GM12891 (cell line): ENCODE measurements around the gene PPIF.

Experiments used
- DNase-seq: peaks from one replicate; pipeline ENCODE4 v3.0.0; 2011; ENCODE audit warnings: low spot score; ENCODE audit not compliant: insufficient read length
- FAIRE-seq: peaks from 2 replicates; lab custom pipeline; 2011; peaks lifted over from hg19 to GRCh38; lab: Jason Lieb, UNC
- PAX5 ChIP-seq: IDR thresholded peaks from 2 replicates; pipeline ENCODE4 v1.6.1; 2011; ENCODE audit warnings: low read length, moderate library complexity, mild to moderate bottlenecking; ENCODE audit not compliant: insufficient read depth, severe bottlenecking
- POLR2A ChIP-seq: IDR thresholded peaks from 2 replicates; pipeline ENCODE4 v1.6.1; 2011; ENCODE audit warnings: low read depth, low read length, control low read depth
- POLR2AphosphoS5 ChIP-seq: IDR thresholded peaks from 2 replicates; pipeline ENCODE4 v1.6.1; 2011; ENCODE audit warnings: low read depth, low read length, control low read depth
- POU2F2 ChIP-seq: IDR thresholded peaks from 2 replicates; pipeline ENCODE4 v1.6.1; 2011; ENCODE audit warnings: low read depth, mild to moderate bottlenecking, control low read depth, low read length, moderate library complexity
- SPI1 ChIP-seq: IDR thresholded peaks from 2 replicates; pipeline ENCODE4 v1.6.1; 2011; ENCODE audit warnings: low read depth, low read length, control low read depth
- TAF1 ChIP-seq: IDR thresholded peaks from 2 replicates; pipeline ENCODE4 v1.6.1; 2011; ENCODE audit warnings: low read depth, low read length, control low read depth

PPIF gene

GRCh38 chr10:79305988-79306387 is 41.3 kb upstream of the PPIF start:
- DNase-seq (no peak), FAIRE-seq (no peak)
- TF ChIP-seq POLR2AphosphoS5: no peak
- no peak for TF ChIP-seq POU2F2

- no peak for FAIRE-seq
- DNase-seq: no peak
- no peak for TF ChIP-seq POLR2A
- no peak for TF ChIP-seq SPI1
- no peak for TF ChIP-seq PAX5
- no peak for TF ChIP-seq POLR2AphosphoS5
- TF ChIP-seq TAF1: no peak
- TF ChIP-seq POU2F2: no peak
Observed at GRCh38 chr10:79306644-79307220, 40.5 kb upstream of the PPIF start.

GRCh38 chr10:79308016-79308415 is 39.3 kb upstream of the PPIF start:
- no peak for TF ChIP-seq PAX5
- no peak for TF ChIP-seq POLR2A
- TF ChIP-seq TAF1: no peak
- TF ChIP-seq POU2F2: no peak
- no peak for TF ChIP-seq SPI1
- no peak for TF ChIP-seq POLR2AphosphoS5
- DNase-seq: no peak

GRCh38 chr10:79308969-79309665 is 38.2 kb upstream of the PPIF start:
- DNase-seq (no peak), FAIRE-seq (no peak)
- no peak for TF ChIP-seq TAF1
- no peak for TF ChIP-seq POU2F2
- TF ChIP-seq SPI1: no peak
- TF ChIP-seq POLR2AphosphoS5: no peak

More at GRCh38 chr10:79308016-79308415, 39.3 kb upstream of the PPIF start:
- FAIRE-seq: no peak

GRCh38 chr10:79310200-79310865 is 36.9 kb upstream of the PPIF start:
- FAIRE-seq: no peak
- no peak for DNase-seq
- TF ChIP-seq TAF1 (no peak), POLR2AphosphoS5 (no peak), SPI1 (no peak), POLR2A (no peak), POU2F2 (no peak), PAX5 (no peak)

- DNase-seq: no peak
- no peak for FAIRE-seq
- TF ChIP-seq SPI1 (no peak), POLR2A (no peak), TAF1 (no peak), POLR2AphosphoS5 (no peak), PAX5 (no peak), POU2F2 (no peak)
Observed at GRCh38 chr10:79310911-79311573, 36.2 kb upstream of the PPIF start.

GRCh38 chr10:79311581-79312407 is 35.5 kb upstream of the PPIF start:
- DNase-seq: no peak
- no peak for FAIRE-seq
- no peak for TF ChIP-seq TAF1
- no peak for TF ChIP-seq POU2F2
- TF ChIP-seq PAX5: no peak
- TF ChIP-seq POLR2A: no peak
- TF ChIP-seq SPI1: no peak
- TF ChIP-seq POLR2AphosphoS5: no peak

- FAIRE-seq (no peak), DNase-seq (no peak)
- no peak for TF ChIP-seq POU2F2
- no peak for TF ChIP-seq POLR2A
- TF ChIP-seq POLR2AphosphoS5: no peak
- TF ChIP-seq PAX5: no peak
- no peak for TF ChIP-seq TAF1
- no peak for TF ChIP-seq SPI1
Observed at GRCh38 chr10:79312601-79313187, 34.6 kb upstream of the PPIF start.
